Measurements from ENCODE around the gene SLAIN2.
A peak's percentile ranks its signal among the peaks of the same experiment; 100 is the strongest.

SLAIN2 gene

GRCh38 chr4:48367016-48367415 lies 25.7 kb downstream of the SLAIN2 start:
- H3K27ac ChIP-seq = no peak overlapping the region
- DNase-seq (ENCODE audit: low read depth, low spot score) = no peak

DNA sequence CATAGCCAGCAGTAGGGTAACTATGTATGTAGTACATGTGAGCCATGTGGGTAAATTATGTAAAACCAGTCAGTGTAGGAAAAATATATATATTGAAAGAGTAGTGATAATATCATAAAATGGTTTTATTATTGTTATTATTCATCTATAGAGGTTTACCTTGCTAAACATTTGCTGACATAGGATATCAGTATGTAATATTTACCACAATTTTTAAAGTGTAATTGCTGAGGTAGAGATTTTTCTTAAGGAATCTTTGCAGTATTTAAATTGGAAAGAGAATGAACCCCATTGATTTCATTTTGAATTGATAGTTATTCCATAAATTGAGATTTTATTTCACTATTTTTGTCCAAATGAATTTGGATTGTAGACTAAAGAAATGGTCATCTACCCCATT lies 27.1 kb downstream of the SLAIN2 start:
- DNase-seq (ENCODE audit: low read depth, low spot score) = no peak
- no peak overlapping the region for H3K27ac ChIP-seq

GRCh38 chr4:48369248-48369647 lies 27.9 kb downstream of the SLAIN2 start:
- DNase-seq (ENCODE audit: low read depth, low spot score) = no peak
- no peak overlapping the region for H3K27ac ChIP-seq

GRCh38 chr4:48369771-48370170 lies 28.4 kb downstream of the SLAIN2 start:
- DNase-seq (ENCODE audit: low read depth, low spot score) = no peak
- H3K27ac ChIP-seq = no peak overlapping the region

GRCh38 chr4:48370260-48371134 lies 29.2 kb downstream of the SLAIN2 start:
- H3K27ac ChIP-seq = no peak overlapping the region

DNA sequence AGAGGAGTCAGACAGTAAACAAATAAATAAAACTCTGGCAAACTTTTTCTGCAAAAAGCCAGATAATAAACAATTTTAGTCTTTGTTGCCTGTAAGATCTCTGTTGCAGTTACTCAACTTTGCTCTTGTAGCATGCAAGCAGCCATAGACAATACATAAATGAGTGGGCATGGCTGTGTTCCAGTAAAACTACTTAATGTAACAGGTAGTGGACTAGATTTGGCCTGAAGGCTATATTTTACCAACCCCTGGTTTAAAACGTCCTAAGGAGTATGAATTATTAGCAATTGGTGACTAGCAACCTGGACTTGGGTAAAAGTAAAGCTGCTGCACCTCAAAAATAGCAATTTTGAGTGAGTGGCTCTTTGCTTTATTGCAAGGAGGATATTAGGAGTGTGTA lies 30.9 kb downstream of the SLAIN2 start:
- DNase-seq (ENCODE audit: low read depth, low spot score) = no peak
- no peak overlapping the region for H3K27ac ChIP-seq

More at GRCh38 chr4:48370260-48371134, 29.2 kb downstream of the SLAIN2 start:
- DNase-seq (ENCODE audit: low read depth, low spot score) = no peak

DNA sequence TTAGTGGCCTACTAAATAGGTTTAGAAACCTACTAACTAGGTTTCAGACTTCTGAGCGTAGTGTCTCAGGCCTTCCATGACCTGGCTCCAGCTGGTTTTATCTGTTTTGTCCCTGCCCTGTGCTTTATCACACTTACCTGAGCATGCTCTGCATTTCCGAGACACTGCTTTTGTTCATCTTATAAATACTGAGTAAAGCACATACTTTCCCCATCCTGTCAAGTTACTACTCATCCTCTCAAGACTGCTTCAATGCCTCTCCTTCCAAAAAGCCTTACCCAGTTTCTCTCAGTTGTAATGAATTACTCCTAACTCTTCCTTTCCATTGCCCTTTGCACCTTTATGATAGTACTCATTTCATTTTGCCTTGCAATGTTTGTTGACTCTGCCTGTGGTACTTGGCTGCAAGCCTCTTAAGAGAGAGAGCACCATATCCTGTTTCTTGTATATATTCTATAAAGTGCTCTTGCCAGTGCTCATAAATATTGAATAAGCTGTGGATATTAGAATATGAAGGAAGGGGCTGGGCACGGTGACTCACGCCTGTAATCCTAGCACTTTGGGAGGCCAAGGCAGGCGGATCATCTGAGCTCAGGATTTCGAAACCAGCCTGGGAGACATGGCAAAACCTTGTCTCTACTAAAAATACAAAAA lies 34.4 kb downstream of the SLAIN2 start:
- peak; percentile 72 for DNase-seq (ENCODE audit: low read depth, low spot score)
- peak overlapping the region; percentile 89 for H3K27ac ChIP-seq

GRCh38 chr4:48379587-48380180 lies 38.4 kb downstream of the SLAIN2 start:
- no peak for DNase-seq (ENCODE audit: low read depth, low spot score)
- H3K27ac ChIP-seq = peak overlapping the region; percentile 59

DNA sequence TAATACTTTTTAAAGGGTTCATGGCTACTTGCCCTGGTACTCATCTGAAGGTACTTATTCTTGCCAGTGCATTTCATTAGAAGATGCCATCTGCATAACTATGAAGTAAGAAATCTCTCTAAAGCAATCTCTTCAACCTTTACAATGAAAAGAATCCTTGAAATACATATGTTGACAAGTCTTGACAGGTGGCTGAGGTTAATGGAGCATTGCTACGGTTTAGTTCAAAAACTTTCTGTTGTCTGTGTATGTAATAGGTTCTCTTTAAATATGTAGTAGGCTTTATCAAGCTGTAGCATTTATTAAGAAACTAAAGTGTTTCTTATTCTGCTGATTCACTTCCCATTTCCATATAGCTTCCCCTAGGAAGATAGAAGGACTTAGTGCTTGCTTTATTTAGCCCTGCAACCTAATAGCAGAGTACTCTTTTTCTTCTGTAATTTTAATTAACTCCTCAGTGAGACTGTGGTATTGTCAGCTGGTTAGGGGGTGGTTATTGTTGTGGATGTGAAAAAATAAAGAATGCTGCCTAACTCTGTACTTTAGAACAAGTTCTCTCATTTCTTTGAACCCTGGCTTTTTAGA lies 39.3 kb downstream of the SLAIN2 start:
- H3K27ac ChIP-seq = peak overlapping the region; percentile 59
- peak; percentile 31 for DNase-seq (ENCODE audit: low read depth, low spot score)

DNA sequence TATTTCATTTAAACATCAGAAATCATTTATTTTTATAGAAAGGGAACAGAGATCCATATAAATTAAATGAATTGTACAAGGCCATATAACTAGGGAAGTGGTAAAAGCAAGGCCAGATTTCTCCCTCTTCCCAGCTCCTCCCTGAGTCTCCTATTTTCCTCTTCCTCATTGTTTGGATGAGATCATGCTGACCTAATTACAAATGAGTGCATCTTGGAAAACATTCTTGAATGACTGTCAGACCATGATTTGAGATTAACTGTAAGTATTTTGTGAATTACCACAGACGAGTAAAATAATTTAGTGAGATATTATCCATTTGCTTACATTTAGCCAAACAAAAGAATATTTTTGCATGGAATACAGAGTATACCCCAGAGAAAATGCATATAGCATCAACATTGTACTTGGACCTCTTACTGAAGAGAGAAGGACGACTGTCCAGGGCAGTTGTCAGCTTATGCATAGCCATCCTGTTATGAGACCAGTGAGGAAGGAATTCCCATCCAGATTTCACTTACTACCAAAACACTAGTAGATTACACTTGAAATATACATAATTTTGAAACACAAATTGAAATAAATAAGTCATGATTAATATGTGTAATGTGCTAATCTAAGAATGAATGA lies 47.3 kb downstream of the SLAIN2 start:
- DNase-seq (ENCODE audit: low read depth, low spot score) = no peak
- H3K27ac ChIP-seq = peak overlapping the region; percentile 32

DNA sequence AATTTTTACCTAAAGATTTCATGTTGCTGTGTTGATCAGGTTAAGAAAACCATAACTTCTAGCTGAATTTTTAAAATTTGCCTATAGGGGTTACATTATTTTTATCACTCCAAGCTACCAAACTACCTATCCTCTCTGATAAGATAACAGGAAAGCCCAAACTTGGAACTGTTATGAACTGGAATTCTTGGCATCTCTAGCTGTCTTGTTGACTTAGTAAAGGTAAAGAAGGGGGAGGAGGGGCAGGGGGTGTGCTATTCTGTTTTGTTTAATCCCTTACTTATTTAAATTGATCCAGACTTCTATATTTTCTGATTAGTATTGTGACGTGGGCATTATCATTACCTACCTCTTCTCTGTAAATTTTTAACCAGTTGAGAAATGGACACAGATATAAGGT lies 54.7 kb downstream of the SLAIN2 start:
- H3K27ac ChIP-seq = no peak overlapping the region
- no peak for DNase-seq (ENCODE audit: low read depth, low spot score)

GRCh38 chr4:48400416-48400815 lies 59.1 kb downstream of the SLAIN2 start:
- no peak for DNase-seq (ENCODE audit: low read depth, low spot score)
- no peak overlapping the region for H3K27ac ChIP-seq

- DNase-seq (ENCODE audit: low read depth, low spot score) = no peak
- no peak overlapping the region for H3K27ac ChIP-seq
Measured at GRCh38 chr4:48403358-48403757, 62.0 kb downstream of the SLAIN2 start.

DNA sequence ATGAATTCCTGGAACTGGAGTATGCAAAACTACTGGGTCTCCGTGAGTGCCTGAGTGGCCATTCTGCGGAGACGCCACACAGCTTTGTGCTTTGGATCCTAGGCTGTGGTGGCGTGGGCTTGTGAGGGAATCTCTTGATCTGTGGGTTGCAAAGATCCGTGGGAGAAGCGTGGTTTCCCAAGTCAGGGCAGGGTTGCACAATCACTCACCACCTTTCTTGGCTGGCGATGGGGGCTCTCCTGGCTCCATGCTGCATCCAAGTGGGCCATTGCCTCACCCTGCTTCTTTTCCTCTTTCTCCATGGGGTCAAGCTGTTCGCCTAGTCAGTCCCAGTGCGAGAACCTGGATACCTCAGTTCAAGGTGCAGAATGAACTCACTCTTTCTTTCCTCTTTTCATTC lies 62.5 kb downstream of the SLAIN2 start:
- DNase-seq (ENCODE audit: low read depth, low spot score) = no peak
- no peak overlapping the region for H3K27ac ChIP-seq

- no peak overlapping the region for H3K27ac ChIP-seq
- no peak for DNase-seq (ENCODE audit: low read depth, low spot score)
Measured at GRCh38 chr4:48405924-48406323, 64.6 kb downstream of the SLAIN2 start.

DNA sequence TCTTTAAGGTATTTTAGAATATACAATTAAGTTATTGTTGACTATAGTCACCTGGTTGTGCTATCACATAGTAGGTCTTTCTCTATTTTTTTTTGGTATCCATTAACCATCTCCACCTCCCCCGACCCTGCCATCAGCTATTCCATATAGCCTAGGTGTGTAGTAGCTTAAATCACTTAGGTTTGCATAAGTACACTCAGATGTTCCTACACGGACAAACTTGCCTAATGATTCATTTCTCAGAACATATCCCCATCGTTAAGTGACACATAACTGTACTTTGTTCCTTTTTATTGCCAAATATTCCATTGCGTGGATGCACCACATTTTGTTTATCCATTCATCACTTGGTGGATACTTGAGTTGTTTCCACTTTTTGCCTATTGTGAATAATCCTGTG lies 67.9 kb downstream of the SLAIN2 start:
- DNase-seq (ENCODE audit: low read depth, low spot score) = no peak
- H3K27ac ChIP-seq = no peak overlapping the region

GRCh38 chr4:48410812-48411211 lies 69.5 kb downstream of the SLAIN2 start:
- DNase-seq (ENCODE audit: low read depth, low spot score) = no peak
- no peak overlapping the region for H3K27ac ChIP-seq

GRCh38 chr4:48420144-48420543 lies 78.8 kb downstream of the SLAIN2 start:
- no peak overlapping the region for H3K27ac ChIP-seq
- no peak for DNase-seq (ENCODE audit: low read depth, low spot score)

DNA sequence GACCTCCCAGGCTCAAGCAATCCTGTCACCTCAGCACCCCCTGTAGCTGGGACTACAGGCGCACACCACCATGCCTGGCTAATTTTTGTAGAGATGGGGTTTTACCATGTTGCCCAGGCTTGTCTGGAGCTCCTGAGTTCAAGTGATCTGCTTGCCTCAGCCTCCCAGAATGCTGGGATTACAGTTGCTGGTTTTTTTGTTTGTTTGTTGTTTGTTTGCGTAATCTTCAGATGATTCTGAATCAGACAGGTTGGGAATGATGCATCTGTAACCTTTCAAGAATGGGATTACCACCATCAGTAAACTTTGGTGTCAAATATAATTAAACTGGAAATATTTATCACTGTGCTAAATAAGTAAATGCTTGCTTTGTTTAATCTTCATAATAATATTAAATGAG lies 79.8 kb downstream of the SLAIN2 start:
- DNase-seq (ENCODE audit: low read depth, low spot score) = peak; percentile 2
- H3K27ac ChIP-seq = no peak overlapping the region

GRCh38 chr4:48428926-48429325 lies 87.6 kb downstream of the SLAIN2 start:
- no peak overlapping the region for H3K27ac ChIP-seq
- DNase-seq (ENCODE audit: low read depth, low spot score) = no peak
